ENCODE results near the gene KCNJ12. TPM values are rescaled to one million over a fixed set of nuclear protein-coding genes. Genes with fewer than 3 reads are reported as not detected.
"Not testable (repeated sequence)": the region's sequence is repeated elsewhere in the genome, so short reads cannot be mapped to it uniquely, and the experiment has no call there.

Gene KCNJ12
- total RNA-seq, 1 donor from 2014 or later = 0.76 TPM

- TF ChIP-seq, protein P1, sequence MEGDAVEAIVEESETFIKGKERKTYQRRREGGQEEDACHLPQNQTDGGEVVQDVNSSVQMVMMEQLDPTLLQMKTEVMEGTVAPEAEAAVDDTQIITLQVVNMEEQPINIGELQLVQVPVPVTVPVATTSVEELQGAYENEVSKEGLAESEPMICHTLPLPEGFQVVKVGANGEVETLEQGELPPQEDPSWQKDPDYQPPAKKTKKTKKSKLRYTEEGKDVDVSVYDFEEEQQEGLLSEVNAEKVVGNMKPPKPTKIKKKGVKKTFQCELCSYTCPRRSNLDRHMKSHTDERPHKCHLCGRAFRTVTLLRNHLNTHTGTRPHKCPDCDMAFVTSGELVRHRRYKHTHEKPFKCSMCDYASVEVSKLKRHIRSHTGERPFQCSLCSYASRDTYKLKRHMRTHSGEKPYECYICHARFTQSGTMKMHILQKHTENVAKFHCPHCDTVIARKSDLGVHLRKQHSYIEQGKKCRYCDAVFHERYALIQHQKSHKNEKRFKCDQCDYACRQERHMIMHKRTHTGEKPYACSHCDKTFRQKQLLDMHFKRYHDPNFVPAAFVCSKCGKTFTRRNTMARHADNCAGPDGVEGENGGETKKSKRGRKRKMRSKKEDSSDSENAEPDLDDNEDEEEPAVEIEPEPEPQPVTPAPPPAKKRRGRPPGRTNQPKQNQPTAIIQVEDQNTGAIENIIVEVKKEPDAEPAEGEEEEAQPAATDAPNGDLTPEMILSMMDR (IDR thresholded peaks at IDR 0.05; ENCODE audit: unreplicated experiment) = no peak
- Mint-ChIP-seq H3K9me3 (no peaks in the 10 kb centered on the region), H3K4me3 (no peak overlapping the region), H3K27me3 (ENCODE audit: low read depth) (peaks cover 11% of the 10 kb centered on the region), H3K4me1 (no peaks in the 10 kb centered on the region), H3K27ac (no peak overlapping the region), H3K36me3 (no peaks in the 10 kb centered on the region)
- DNase-seq (ENCODE audit: low spot score in 2 of 2, unreplicated experiment in 2 of 2) = no peak
These were observed 49.2 kb downstream of the KCNJ12 start for GRCh38 chr17:21425321-21425720.

- H3K27me3 Mint-ChIP-seq (ENCODE audit: low read depth) = peaks cover 11% of the 10 kb centered on the region
- TF ChIP-seq, protein P1 (IDR thresholded peaks at IDR 0.05; ENCODE audit: unreplicated experiment) = no peak
- DNase-seq (ENCODE audit: low spot score in 2 of 2, unreplicated experiment in 2 of 2) = no peak
- no peak overlapping the region for H3K4me3 Mint-ChIP-seq
- H3K4me1 Mint-ChIP-seq = no peaks in the 10 kb centered on the region
- no peak overlapping the region for H3K27ac Mint-ChIP-seq
- H3K9me3 Mint-ChIP-seq = no peaks in the 10 kb centered on the region
- H3K36me3 Mint-ChIP-seq = no peaks in the 10 kb centered on the region
These were observed 49.6 kb downstream of the KCNJ12 start for GRCh38 chr17:21425736-21426135.

DNA sequence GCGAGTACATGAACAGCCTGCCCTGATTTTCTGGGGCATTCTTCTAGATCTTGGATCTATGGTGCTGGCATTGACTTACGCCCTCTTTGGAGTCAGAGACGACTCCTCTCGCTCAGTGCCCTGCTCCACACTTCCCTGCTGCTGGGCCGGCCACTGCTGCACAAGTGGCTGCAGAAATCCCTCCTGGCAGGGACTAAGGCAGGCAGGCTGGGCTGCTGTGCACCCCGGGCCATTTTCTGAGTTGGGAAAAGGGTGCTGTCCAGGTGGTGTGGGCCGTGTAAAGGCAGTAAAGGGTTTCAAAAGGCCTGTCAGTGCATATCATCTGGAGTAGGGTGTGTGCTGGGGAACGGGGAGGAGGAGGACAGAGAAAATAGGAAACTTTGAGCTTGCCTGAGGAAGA, 50.1 kb downstream of the KCNJ12 start:
- H3K4me1 Mint-ChIP-seq; H3K4me3 Mint-ChIP-seq; H3K27ac Mint-ChIP-seq; H3K36me3 Mint-ChIP-seq; H3K9me3 Mint-ChIP-seq; DNase-seq (ENCODE audit: low spot score in 2 of 2, unreplicated experiment in 2 of 2): not testable (repeated sequence)
- H3K27me3 Mint-ChIP-seq (ENCODE audit: low read depth) = peaks cover 13% of the 10 kb centered on the region

DNA sequence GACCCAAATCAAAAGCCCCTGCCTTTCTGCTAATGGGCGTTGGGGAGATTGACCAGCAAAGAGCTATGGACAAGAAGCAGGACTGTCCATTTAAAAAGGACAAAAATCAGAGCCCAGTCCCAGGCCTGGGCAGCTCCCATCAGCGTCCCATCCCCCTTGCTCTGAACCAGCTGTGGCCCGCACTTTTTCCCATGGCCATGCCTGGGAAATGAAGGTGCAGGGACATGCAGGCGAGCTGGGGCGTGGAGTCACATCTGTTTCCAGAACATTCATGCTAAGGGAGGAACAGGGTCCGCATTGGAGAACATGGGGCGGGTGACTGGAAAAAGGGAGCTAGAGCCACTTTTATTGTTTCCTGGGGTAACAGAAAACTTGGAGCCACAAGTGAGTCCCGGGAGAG, 50.7 kb downstream of the KCNJ12 start:
- not testable (repeated sequence) for H3K36me3 Mint-ChIP-seq; H3K4me3 Mint-ChIP-seq; H3K4me1 Mint-ChIP-seq; H3K9me3 Mint-ChIP-seq; DNase-seq (ENCODE audit: low spot score in 2 of 2, unreplicated experiment in 2 of 2); H3K27ac Mint-ChIP-seq
- peaks cover 13% of the 10 kb centered on the region for H3K27me3 Mint-ChIP-seq (ENCODE audit: low read depth)

DNA sequence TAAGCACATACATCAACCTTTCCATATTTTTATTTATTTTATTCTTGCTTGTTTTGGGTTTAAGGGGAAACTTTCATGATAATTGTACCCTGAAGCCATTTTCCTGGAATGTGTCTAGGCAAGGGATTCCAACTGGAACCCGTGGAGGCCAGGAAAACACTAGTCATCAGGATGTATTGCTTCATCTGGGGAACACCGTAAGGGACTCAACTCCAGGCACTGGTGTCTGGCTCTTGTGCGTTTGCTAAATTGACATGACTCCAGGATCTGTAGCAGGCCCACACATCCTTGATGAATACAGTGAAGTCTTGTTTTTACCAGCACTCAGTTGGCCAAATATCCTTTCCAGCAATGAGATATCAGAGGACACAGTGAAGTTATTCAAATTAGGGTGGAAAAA, 51.6 kb downstream of the KCNJ12 start:
- H3K27me3 Mint-ChIP-seq (ENCODE audit: low read depth) = peaks cover 11% of the 10 kb centered on the region
- not testable (repeated sequence) for H3K27ac Mint-ChIP-seq, H3K4me1 Mint-ChIP-seq

GRCh38 chr17:21428752-21429424, 52.7 kb downstream of the KCNJ12 start:
- H3K27ac Mint-ChIP-seq = not testable (repeated sequence)

More for the DNA sequence above, 51.6 kb downstream of the KCNJ12 start:
- not testable (repeated sequence) for DNase-seq (ENCODE audit: low spot score in 2 of 2, unreplicated experiment in 2 of 2); H3K36me3 Mint-ChIP-seq; H3K4me3 Mint-ChIP-seq; H3K9me3 Mint-ChIP-seq

GRCh38 chr17:21429921-21430628, 53.9 kb downstream of the KCNJ12 start:
- DNase-seq (ENCODE audit: low spot score in 2 of 2, unreplicated experiment in 2 of 2); H3K36me3 Mint-ChIP-seq; H3K4me1 Mint-ChIP-seq; H3K9me3 Mint-ChIP-seq; H3K4me3 Mint-ChIP-seq; H3K27ac Mint-ChIP-seq: not testable (repeated sequence)
- peaks cover 23% of the 10 kb centered on the region for H3K27me3 Mint-ChIP-seq (ENCODE audit: low read depth)

More at GRCh38 chr17:21428752-21429424, 52.7 kb downstream of the KCNJ12 start:
- H3K36me3 Mint-ChIP-seq; H3K4me3 Mint-ChIP-seq; H3K4me1 Mint-ChIP-seq; DNase-seq (ENCODE audit: low spot score in 2 of 2, unreplicated experiment in 2 of 2); H3K9me3 Mint-ChIP-seq: not testable (repeated sequence)
- peaks cover 17% of the 10 kb centered on the region for H3K27me3 Mint-ChIP-seq (ENCODE audit: low read depth)

GRCh38 chr17:21433971-21434370, 57.8 kb downstream of the KCNJ12 start:
- H3K9me3 Mint-ChIP-seq; H3K36me3 Mint-ChIP-seq; H3K27ac Mint-ChIP-seq; H3K4me1 Mint-ChIP-seq; H3K4me3 Mint-ChIP-seq; DNase-seq (ENCODE audit: low spot score in 2 of 2, unreplicated experiment in 2 of 2): not testable (repeated sequence)
- peaks cover 30% of the 10 kb centered on the region for H3K27me3 Mint-ChIP-seq (ENCODE audit: low read depth)

DNA sequence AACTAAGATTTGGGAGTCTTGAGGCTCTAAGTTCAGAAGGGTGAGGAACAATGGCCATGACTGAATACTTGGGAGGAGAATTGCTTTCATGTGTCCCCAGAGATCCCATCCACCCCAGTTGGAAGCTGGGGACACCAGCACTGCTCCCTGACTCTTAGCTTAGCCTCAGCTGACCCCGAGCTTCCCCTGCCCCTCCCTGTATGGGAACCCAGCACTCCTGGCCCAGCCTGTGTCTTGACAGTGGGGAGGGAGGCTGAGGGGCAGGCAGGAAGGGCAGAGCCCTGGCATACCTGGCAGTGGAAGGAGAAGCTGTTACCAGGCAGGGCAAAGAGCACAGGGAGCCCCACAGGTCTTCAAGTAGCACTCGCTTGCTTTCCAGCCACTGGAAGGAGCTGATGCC, 58.8 kb downstream of the KCNJ12 start:
- not testable (repeated sequence) for H3K4me1 Mint-ChIP-seq; DNase-seq (ENCODE audit: low spot score in 2 of 2, unreplicated experiment in 2 of 2); H3K4me3 Mint-ChIP-seq; H3K36me3 Mint-ChIP-seq; H3K9me3 Mint-ChIP-seq; H3K27ac Mint-ChIP-seq
- peaks cover 28% of the 10 kb centered on the region for H3K27me3 Mint-ChIP-seq (ENCODE audit: low read depth)

GRCh38 chr17:21436481-21436880, 60.3 kb downstream of the KCNJ12 start:
- not testable (repeated sequence) for H3K4me3 Mint-ChIP-seq; DNase-seq (ENCODE audit: low spot score in 2 of 2, unreplicated experiment in 2 of 2); H3K9me3 Mint-ChIP-seq; H3K36me3 Mint-ChIP-seq; H3K27ac Mint-ChIP-seq; H3K4me1 Mint-ChIP-seq
- peaks cover 35% of the 10 kb centered on the region for H3K27me3 Mint-ChIP-seq (ENCODE audit: low read depth)

DNA sequence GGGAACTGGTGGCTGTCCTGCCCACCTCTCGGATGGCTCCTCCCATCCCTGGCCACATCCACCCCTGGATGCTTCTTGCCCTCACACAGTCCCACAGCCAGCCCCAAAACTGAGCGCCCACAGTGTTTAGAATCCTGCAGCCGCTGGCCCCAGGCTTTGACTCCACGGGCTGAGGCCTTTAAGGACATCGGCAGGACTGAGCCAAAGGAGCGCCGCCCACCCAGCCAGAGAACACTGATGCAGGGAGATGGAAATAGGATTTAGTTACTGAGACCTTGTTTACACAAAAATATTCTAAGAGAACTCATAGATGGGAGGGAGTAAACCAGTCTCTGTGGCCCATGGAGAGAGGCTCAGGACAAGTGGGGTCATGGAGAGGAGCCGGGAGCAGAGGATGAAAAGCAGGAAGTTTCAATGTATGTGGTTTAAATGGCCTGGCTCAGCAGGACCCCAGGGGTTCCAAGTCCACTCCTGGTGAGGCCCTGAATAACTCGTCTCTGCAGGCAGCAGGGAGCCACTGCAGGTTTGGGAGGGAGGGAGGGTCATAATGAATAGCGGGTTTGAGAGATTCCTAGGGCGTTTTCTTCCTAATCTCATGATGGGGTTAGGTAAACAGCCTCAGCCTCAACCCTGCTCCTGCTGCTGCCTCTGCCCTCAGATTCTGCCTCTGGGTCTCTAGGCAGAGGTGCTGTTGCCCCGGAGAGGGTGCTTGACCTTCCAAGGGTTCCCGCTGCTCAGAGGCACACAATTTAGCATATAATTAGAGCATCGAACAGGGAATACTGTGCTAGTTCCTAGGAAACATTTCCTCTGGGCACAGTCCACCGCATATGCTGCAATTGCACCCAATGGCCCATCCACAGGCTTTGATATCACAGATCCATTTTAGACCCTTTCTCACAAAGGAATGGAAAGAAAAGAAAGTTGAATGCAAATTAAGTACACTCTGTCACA, 61.0 kb downstream of the KCNJ12 start:
- DNase-seq (ENCODE audit: low spot score in 2 of 2, unreplicated experiment in 2 of 2); H3K4me1 Mint-ChIP-seq; H3K27ac Mint-ChIP-seq; H3K9me3 Mint-ChIP-seq; H3K36me3 Mint-ChIP-seq; H3K4me3 Mint-ChIP-seq: not testable (repeated sequence)
- peaks cover 36% of the 10 kb centered on the region for H3K27me3 Mint-ChIP-seq (ENCODE audit: low read depth)

All from mesothelial cell of epicardium (in vitro differentiated cells).